HG03196 (cell line): ENCODE data around the gene METTL8.
"Not testable (repeated sequence)": the region's sequence is repeated elsewhere in the genome, so short reads cannot be mapped to it uniquely, and the experiment has no call there.

Experiments used
- ATAC-seq: cut with Tn5 transposase; IDR thresholded peaks from one replicate; pipeline ENCODE4 v1.9.1; 2021; ENCODE audit not compliant: unreplicated experiment

The METTL8 gene

GRCh38 chr2:171402906-171403580 is 30.7 kb downstream of the METTL8 start:
- no peak for ATAC-seq

GRCh38 chr2:171401947-171402346 is 31.8 kb downstream of the METTL8 start:
- no peak for ATAC-seq

GRCh38 chr2:171400395-171400794 is 33.4 kb downstream of the METTL8 start:
- no peak for ATAC-seq

- no peak for ATAC-seq
Measured at GRCh38 chr2:171399292-171399691, 34.5 kb downstream of the METTL8 start.

GRCh38 chr2:171394164-171394740 is 39.5 kb downstream of the METTL8 start:
- ATAC-seq = no peak

GRCh38 chr2:171393487-171393886 is 40.3 kb downstream of the METTL8 start:
- ATAC-seq = no peak

- ATAC-seq = no peak
Measured at GRCh38 chr2:171391532-171391931, 42.3 kb downstream of the METTL8 start.

- ATAC-seq = no peak
Measured at GRCh38 chr2:171390941-171391516, 42.8 kb downstream of the METTL8 start.

- ATAC-seq = no peak
Measured at GRCh38 chr2:171389780-171390179, 44.0 kb downstream of the METTL8 start.

- no peak for ATAC-seq
Measured at GRCh38 chr2:171389325-171389724, 44.5 kb downstream of the METTL8 start.

- ATAC-seq = no peak
Measured at GRCh38 chr2:171387052-171387451, 46.7 kb downstream of the METTL8 start.

GRCh38 chr2:171386627-171387026 is 47.2 kb downstream of the METTL8 start:
- ATAC-seq = no peak

GRCh38 chr2:171383134-171383533 is 50.7 kb downstream of the METTL8 start:
- ATAC-seq = no peak

- ATAC-seq = not testable (repeated sequence)
Measured at GRCh38 chr2:171382175-171382574, 51.6 kb downstream of the METTL8 start.

GRCh38 chr2:171377852-171378251 is 55.9 kb downstream of the METTL8 start:
- not testable (repeated sequence) for ATAC-seq

- no peak for ATAC-seq
Measured at GRCh38 chr2:171367692-171368091, 66.1 kb downstream of the METTL8 start.

GRCh38 chr2:171365778-171366177 is 68.0 kb downstream of the METTL8 start:
- no peak for ATAC-seq

GRCh38 chr2:171365232-171365631 is 68.6 kb downstream of the METTL8 start:
- ATAC-seq = no peak

- ATAC-seq = no peak
Measured at GRCh38 chr2:171362396-171362795, 71.4 kb downstream of the METTL8 start.

GRCh38 chr2:171360905-171361304 is 72.9 kb downstream of the METTL8 start:
- no peak for ATAC-seq

- ATAC-seq = not testable (repeated sequence)
Measured at GRCh38 chr2:171353746-171354145, 80.0 kb downstream of the METTL8 start.

- no peak for ATAC-seq
Measured at GRCh38 chr2:171348056-171348455, 85.7 kb downstream of the METTL8 start.
